Fibroblast of skin of left biceps (primary cell): ENCODE results near the gene ZPR1.
A peak's percentile ranks its signal among the peaks of the same experiment; 100 is the strongest.
"Not testable (repeated sequence)": the region's sequence is repeated elsewhere in the genome, so short reads cannot be mapped to it uniquely, and the experiment has no call there.

Experiments
- DNase-seq, 2 experiments: peaks; one replicate each; pipeline ENCODE4 v3.0.0-alpha.2; 2013; ENCODE audit warnings: low read depth in 2 of 2

Gene ZPR1

GRCh38 chr11:116787786-116788486 is at the start of gene ZPR1:
ZPR1 (minus strand) TSS chr11:116788023; CDS start chr11:116787990, 33 bp downstream.
- peak in 1 of 2 experiments; percentile 12 for DNase-seq

GRCh38 chr11:116836632-116836991 is 48.8 kb upstream of the ZPR1 start:
- DNase-seq: no peak

- DNase-seq: peak; percentile 87
These were observed 48.2 kb upstream of the ZPR1 start for GRCh38 chr11:116835791-116836631.

GRCh38 chr11:116835042-116835772 is 47.4 kb upstream of the ZPR1 start:
- no peak for DNase-seq

- DNase-seq: not testable (repeated sequence)
These were observed 46.8 kb upstream of the ZPR1 start for GRCh38 chr11:116834535-116835041.

GRCh38 chr11:116833816-116834534 is 46.2 kb upstream of the ZPR1 start:
- no peak for DNase-seq

- no peak for DNase-seq
These were observed 45.6 kb upstream of the ZPR1 start for GRCh38 chr11:116833491-116833815.

- DNase-seq: no peak
These were observed 44.8 kb upstream of the ZPR1 start for GRCh38 chr11:116832350-116833290.

GRCh38 chr11:116831790-116832349 is 44.0 kb upstream of the ZPR1 start:
- DNase-seq: no peak

GRCh38 chr11:116830184-116830912 is 42.5 kb upstream of the ZPR1 start:
- DNase-seq: no peak

- DNase-seq: peak; percentile 17 to 24
These were observed 41.8 kb upstream of the ZPR1 start, which contains the start of gene APOC3 for GRCh38 chr11:116829525-116830183. APOC3 (plus strand) TSS chr11:116829907; CDS start chr11:116830583, 676 bp downstream.

GRCh38 chr11:116828632-116829524 is 41.1 kb upstream of the ZPR1 start:
- DNase-seq: no peak

GRCh38 chr11:116827461-116827860 is 39.6 kb upstream of the ZPR1 start:
- DNase-seq: no peak

GRCh38 chr11:116826751-116827431 is 39.1 kb upstream of the ZPR1 start:
- no peak for DNase-seq

GRCh38 chr11:116825854-116826750 is 38.3 kb upstream of the ZPR1 start:
- no peak for DNase-seq

- no peak for DNase-seq
These were observed 37.6 kb upstream of the ZPR1 start for GRCh38 chr11:116825434-116825833.
